CD1c-positive myeloid dendritic cell (primary cell): Measurements from ENCODE around the gene ZNF423.

Experiments
- DNase-seq: peaks from one replicate; pipeline ENCODE4 v3.0.0-alpha.2; 2016; ENCODE audit errors: extremely low spot score

ZNF423 gene

DNA sequence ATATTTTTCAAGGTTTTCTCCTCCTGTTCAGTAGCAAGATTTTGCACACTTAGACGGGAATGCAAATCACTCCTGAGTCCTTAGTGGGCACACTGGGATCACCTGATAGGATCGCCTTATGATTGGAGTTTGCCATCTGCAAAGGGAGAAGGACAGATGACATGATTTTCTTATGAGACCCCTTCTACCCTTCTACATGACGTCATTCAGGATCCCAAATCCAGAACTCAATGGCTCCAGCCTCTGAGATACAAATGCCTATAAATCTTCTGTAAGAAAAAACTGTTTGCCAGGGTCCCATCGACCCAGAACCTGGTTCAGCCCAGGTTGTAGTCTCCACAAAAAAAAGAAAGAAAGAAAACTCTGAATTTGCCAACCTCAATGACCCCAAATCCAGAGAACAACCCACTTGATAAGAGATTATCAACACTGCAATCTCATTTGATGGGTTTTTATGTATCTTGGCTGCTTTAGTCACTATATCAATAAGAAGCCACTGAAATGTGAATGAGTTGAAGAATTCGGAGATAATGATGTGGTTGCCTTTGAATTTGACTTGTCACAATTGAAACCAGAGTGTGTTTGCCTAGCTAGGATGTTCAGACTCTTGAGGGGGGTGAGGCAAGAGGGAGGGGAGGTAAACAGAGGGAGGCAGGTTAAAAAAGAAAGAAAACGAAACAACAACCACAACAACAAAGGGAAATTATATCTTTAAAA, 6.7 kb downstream of the ZNF423 start:
- DNase-seq = no peak

DNA sequence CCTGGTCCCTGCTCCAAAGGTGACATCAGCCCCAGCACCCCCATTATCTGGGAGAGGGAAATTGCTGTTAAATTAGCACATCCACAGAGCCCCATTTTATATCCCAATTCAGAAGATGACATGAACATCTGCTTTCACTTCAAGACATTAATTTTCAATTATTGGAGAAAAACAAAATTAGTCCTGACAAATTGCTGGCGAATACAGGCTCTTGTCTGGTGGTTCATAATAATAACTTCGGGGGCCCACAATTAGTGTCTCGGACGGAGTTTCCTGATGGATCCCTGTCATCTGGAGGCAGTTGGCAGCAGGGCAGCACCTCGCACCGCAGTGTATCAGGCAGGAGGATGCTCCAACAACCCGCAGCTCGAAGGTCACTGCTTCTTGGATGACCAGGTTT, 7.4 kb downstream of the ZNF423 start:
- no peak for DNase-seq

GRCh38 chr16:49846800-49847199, 9.1 kb downstream of the ZNF423 start:
- no peak for DNase-seq

- DNase-seq = no peak
Observed at GRCh38 chr16:49844359-49844758, 11.6 kb downstream of the ZNF423 start.

GRCh38 chr16:49843758-49844157, 12.2 kb downstream of the ZNF423 start:
- DNase-seq = no peak

DNA sequence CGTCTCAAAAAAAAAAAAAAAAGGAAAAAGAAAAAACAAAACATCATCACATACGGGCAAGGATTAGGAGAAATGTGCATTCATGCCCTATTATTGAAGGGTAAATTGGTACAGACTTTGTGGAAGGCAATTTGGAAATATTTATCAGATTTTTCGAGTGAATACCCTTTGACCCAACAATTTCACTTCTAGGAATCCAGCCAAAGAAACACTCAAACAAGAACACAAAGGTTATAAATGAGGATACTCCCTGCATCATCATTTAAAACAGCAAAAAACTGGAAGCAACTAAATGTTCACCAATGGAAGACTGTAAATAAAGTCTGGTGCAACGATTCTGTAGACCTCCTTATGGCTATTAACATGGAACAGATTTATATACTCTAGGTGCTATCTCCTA, 12.9 kb downstream of the ZNF423 start:
- no peak for DNase-seq

- no peak for DNase-seq
Observed at GRCh38 chr16:49839017-49839825, 16.7 kb downstream of the ZNF423 start.

DNA sequence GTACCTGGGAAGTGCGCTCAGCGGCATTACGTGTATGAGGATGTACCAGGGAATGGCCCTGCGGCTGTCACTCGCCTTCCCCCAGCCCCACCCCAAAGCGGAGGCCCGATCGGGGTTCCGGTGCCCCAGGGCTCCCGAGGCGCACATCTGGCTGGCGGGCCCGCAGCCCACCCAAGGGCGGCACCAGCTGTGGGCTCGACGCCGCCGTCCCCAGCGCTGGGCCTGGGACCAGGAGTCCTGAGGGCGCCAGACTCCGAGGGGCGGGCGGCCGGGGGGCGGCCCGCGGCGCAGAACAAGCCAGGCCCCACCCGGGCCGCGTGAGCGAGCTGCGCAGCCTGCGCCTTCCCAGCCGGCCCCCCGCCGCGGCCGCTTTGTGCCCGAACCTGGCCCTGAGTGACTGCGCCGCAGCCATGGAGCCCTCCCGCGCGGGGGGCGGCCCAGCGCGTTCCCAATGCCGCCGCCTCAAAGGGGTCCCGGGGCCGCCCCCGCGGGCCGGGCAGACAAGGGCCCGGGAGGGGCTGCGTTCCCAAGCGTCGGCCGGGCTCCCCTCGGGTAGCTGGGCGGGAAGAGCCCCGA, 17.4 kb downstream of the ZNF423 start:
- DNase-seq = no peak

DNA sequence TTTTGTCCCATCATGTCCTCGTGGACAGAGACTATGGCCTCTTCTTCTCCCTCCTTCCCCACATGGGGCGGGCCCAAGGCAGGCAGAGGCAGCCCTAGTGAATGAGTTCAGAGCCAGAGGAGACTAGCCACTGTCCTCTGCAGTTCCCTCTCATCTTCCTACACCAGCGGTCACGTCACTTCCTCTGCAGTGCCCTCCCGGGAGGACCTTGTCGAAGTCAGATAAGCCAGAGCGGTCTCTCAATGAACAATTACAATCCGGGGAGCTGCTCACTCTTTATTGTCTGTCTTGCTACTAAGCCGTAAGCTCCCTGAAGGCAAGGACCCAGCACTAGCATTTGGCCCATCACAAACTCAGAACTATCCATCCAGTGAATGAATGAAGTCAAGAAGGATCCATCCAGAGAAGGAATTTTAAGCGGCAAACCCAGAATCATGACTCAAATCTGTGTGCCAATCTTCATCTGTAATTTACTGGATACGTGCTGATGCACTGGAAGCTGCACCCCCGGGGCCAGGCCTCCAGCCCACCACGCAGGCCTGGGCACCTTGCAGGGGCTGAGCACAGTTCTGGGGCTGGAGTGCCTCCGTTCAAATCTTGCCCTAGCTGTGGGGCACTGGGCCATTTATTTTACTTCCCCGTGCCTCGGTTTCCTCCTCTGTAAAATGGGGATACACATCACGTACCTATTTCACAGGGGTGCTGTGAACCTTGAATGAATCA, 18.1 kb downstream of the ZNF423 start:
- DNase-seq = no peak

GRCh38 chr16:49836668-49837067, 19.2 kb downstream of the ZNF423 start:
- DNase-seq = no peak

DNA sequence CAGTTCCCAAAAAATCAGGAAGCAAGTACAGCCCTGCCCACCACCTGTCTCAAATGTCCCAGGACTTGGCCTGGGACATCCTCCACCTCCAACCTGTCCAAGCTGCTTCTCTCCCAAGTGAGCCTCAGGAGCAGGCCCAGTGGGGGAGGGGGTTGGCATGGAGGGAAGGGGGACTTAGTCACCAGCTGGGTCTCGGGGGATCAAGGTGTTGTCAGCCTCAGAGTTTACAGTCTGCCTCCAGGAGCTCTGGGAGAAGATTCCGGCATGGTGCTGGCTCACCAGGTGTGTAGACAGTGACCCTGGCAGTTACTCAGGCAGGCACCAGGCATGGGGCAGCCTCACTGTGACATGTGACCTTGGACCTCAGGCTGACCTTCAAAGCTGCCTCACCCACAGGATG, 19.7 kb downstream of the ZNF423 start:
- no peak for DNase-seq

- DNase-seq = no peak
Observed at GRCh38 chr16:49835161-49835777, 20.6 kb downstream of the ZNF423 start.

DNA sequence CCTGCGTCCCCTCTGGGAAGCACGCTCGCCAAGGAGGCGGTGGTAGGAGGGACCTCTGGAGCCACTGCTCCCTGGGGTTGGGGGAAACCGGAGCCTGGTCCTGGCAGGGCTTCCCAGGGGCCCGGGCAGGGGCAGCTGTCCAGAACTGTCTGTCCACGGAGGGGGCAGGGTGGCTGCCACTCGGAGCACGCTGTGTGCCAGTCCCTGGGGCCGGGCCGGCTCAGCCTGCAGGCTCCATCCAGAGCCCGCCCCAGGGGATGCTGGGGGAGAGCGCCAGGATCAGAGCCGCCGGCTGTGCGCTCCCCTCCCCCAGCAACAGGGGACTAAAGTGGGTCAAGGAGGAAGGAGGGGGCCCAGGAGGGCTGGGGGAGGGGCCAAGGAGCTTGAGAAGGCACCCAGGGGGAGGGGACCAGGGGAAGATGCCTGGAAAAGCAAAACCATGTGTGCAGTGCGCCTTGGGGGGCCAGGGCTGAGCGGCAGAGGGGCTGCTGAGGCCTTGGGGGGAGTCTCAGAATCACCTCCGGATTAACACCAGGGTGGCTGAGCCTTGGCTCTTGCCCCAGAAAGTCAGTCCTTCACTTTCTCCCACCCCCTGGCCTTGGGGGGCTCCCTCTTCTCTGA, 21.3 kb downstream of the ZNF423 start:
- DNase-seq = no peak

- no peak for DNase-seq
Observed at GRCh38 chr16:49833796-49834530, 21.9 kb downstream of the ZNF423 start.

GRCh38 chr16:49833085-49833484, 22.8 kb downstream of the ZNF423 start:
- no peak for DNase-seq

DNA sequence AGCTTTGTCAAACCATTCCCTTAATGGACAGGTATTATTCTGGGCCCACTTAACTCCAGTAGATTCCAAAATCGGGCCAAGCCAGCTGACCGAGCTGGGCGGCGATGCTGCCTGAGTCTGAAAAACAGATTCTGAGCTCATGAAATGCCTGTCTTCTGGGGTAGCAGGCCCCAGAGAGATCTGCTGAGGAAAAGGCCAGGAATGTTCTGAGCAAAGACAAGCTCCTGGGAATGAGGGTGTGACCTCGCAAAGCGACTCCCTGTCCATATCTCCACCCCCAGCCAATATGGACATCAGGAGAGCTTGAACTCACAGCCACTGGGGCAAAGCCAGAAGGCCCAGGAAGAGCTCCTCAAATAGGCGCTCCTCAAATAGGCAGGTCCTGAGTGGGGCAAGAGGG, 23.7 kb downstream of the ZNF423 start:
- no peak for DNase-seq

DNA sequence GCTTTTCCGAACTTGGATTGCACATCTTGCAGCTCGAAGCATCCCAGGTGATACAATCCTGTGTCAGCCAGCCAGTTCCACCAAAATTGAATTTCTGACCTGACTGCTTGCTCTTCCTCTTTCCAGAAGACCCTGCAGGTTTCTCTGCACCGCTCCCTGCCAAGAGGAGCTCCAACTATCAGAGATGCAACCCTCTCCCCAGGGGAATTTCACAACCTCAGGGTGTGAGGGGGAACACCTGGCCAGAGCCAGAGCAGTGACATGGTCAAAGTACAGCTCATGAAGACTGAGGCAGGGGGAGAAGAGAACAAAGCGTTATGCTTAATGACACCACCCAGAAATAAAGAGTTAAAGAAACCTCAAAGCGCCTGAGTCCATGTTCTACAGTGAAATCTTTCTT, 25.0 kb downstream of the ZNF423 start:
- DNase-seq = no peak

DNA sequence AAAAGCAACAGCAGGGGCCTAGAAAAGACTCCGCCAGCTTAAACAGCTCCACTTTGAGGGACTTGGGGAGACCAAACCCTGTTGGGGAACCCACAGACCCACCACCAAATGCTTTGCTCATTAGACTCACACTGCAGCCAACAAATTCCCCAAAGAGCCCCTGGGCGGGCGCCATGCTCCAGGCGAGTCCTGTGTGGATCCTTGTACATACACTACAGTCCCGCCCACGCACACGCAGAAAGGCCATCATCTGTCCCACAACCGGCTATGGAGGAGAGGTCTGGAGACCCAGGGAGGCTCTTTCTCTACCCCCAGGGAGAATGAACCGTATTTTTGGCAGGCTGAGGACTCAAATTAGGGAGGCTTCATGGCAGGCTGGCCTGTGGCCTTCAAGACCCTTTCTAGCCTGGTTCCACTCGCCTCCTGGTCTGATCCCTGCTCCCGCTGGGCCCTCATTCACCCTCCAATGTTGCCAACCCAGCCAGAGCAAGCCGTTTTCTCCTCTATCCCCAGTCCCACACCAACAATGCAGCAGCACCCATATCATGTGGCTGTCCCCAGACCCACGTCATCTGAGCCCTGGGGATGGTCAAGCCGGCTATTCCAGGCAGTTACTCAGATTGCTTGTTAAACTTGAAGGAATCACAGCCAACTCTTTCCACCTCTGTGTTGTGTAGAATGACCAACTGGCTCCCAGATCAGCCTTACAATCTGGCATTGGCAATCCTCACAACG, 27.2 kb downstream of the ZNF423 start:
- no peak for DNase-seq

- no peak for DNase-seq
Observed at GRCh38 chr16:49827805-49828438, 28.0 kb downstream of the ZNF423 start.

- no peak for DNase-seq
Observed at GRCh38 chr16:49826515-49826914, 29.4 kb downstream of the ZNF423 start.
